HepG2 (cell line): Measurements from ENCODE around the gene ABHD6. TPM values are rescaled to one million over a fixed set of nuclear protein-coding genes. Genes with fewer than 3 reads are reported as not detected.

ENCODE experiments used
- E2F2 ChIP-seq: sonication (generic); formaldehyde crosslinking; IDR thresholded peaks from 2 replicates; pipeline ENCODE4 v1.4.0; 2020; ENCODE audit warnings: missing genetic modification reagents, borderline replicate concordance
- GABPA ChIP-seq, 2 experiments: IDR thresholded peaks; 2 replicates each; pipeline ENCODE4 v1.6.1; 2011 to 2016; ENCODE audit warnings: low read depth in 2 of 2, low read length in 1 of 2, missing biosample characterization in 1 of 2, missing genetic modification characterization in 1 of 2
- HOXA5 ChIP-seq: sonication (generic); formaldehyde crosslinking; IDR thresholded peaks from 2 replicates; pipeline ENCODE4 v1.4.0; 2020; ENCODE audit warnings: missing genetic modification reagents
- KDM3A ChIP-seq: IDR thresholded peaks from 2 replicates; pipeline ENCODE4 v1.6.1; 2018; ENCODE audit warnings: low read depth, missing compliant biosample characterization
- KMT2B ChIP-seq: IDR thresholded peaks from 2 replicates; pipeline ENCODE4 v1.6.1; 2016; ENCODE audit warnings: missing genetic modification reagents, missing compliant biosample characterization
- MIER2 ChIP-seq: IDR thresholded peaks from 2 replicates; pipeline ENCODE4 v1.6.1; 2016; ENCODE audit warnings: missing biosample characterization, missing genetic modification reagents
- POGZ ChIP-seq: sonication (generic); formaldehyde crosslinking; IDR thresholded peaks from 2 replicates; pipeline ENCODE4 v1.4.0; 2020; ENCODE audit warnings: mild to moderate bottlenecking, missing genetic modification reagents
- SRY ChIP-seq: sonication (generic); formaldehyde crosslinking; IDR thresholded peaks from 2 replicates; pipeline ENCODE4 v1.8.0; 2022; ENCODE audit warnings: mild to moderate bottlenecking, missing genetic modification reagents
- STAT6 ChIP-seq: sonication (generic); formaldehyde crosslinking; IDR thresholded peaks from 2 replicates; pipeline ENCODE4 v1.4.0; 2020; ENCODE audit warnings: missing genetic modification reagents, mild to moderate bottlenecking, borderline replicate concordance
- TARDBP ChIP-seq: sonication (generic); formaldehyde crosslinking; IDR thresholded peaks from 2 replicates; pipeline ENCODE4 v1.8.0; 2022; ENCODE audit warnings: mild to moderate bottlenecking, missing genetic modification reagents
- ZBTB10 ChIP-seq: sonication (generic); formaldehyde crosslinking; IDR thresholded peaks from 2 replicates; pipeline ENCODE4 v1.4.0; 2020; ENCODE audit warnings: missing genetic modification reagents, borderline replicate concordance
- ZFP1 ChIP-seq: IDR thresholded peaks from 2 replicates; pipeline ENCODE4 v1.6.1; 2016
- ZNF451 ChIP-seq: sonication (generic); formaldehyde crosslinking; IDR thresholded peaks from 2 replicates; pipeline ENCODE4 v1.5.0; 2020; ENCODE audit warnings: mild to moderate bottlenecking, missing genetic modification reagents
- ZNF552 ChIP-seq: sonication (generic); formaldehyde crosslinking; IDR thresholded peaks from 2 replicates; pipeline ENCODE4 v1.9.0; 2022; ENCODE audit warnings: missing genetic modification reagents, mild to moderate bottlenecking, borderline replicate concordance
- ZNF709 ChIP-seq: sonication (generic); formaldehyde crosslinking; IDR thresholded peaks from 2 replicates; pipeline ENCODE4 v1.5.0; 2020; ENCODE audit warnings: mild to moderate bottlenecking, missing genetic modification reagents
- ZNF740 ChIP-seq: sonication (generic); formaldehyde crosslinking; IDR thresholded peaks from 2 replicates; pipeline ENCODE4 v1.4.0; 2020; ENCODE audit warnings: missing genetic modification reagents
- ZNF761 ChIP-seq: sonication (generic); formaldehyde crosslinking; conservative IDR thresholded peaks from 2 replicates; pipeline ENCODE4 v1.4.0; 2020; ENCODE audit warnings: mild to moderate bottlenecking, missing genetic modification reagents
- ZNF776 ChIP-seq: sonication (generic); formaldehyde crosslinking; IDR thresholded peaks from 2 replicates; pipeline ENCODE4 v1.4.0; 2020; ENCODE audit warnings: mild to moderate bottlenecking, missing genetic modification reagents
- ZSCAN20 ChIP-seq: sonication (generic); formaldehyde crosslinking; IDR thresholded peaks from 2 replicates; pipeline ENCODE4 v1.4.0; 2020; ENCODE audit warnings: missing genetic modification reagents, mild to moderate bottlenecking, borderline replicate concordance
- polyA plus RNA-seq, 8 experiments: library from polyadenylated mRNA; depleted of rRNA in 3 of 8; stranded (reverse) in 7 of 8; unstranded in 1 of 8; fragments of >200 nt; fragmentation: Illumina TruSeq in 4 of 8; extraction: Trizol in 4 of 8; gene quantifications; 2 replicates each; pipeline versions ENCODE4 v1.2.1 to v1.2.3, GENCODE V29; 2011 to 2016; ENCODE audit warnings: low read depth in 4 of 8, missing spikeins in 1 of 8, mixed read lengths in 1 of 8; ENCODE audit not compliant: insufficient read depth in 1 of 8
- total RNA-seq, 5 experiments: library from RNA; depleted of rRNA; stranded (reverse); fragments of >200 nt; fragmentation: Illumina TruSeq; extraction: Trizol; gene quantifications; 2 replicates each; pipeline ENCODE4 v1.2.3, GENCODE V29; 2016; ENCODE audit warnings: low read depth in 1 of 5

The ABHD6 gene
- total and polyA plus RNA-seq, 2 of the 13 experiments (the other 11 are each of a cell fraction or from before 2014, with no cell fraction given) = 9.0 to 17.2 TPM

- no peak for TF ChIP-seq HOXA5
- 0 out of 2 replicates have a peak, but pooled peaks have one; percentile 45 for TF ChIP-seq TARDBP
- TF ChIP-seq ZNF709 (CRISPR knock-in tag) = no peak
- TF ChIP-seq POGZ (CRISPR knock-in tag) = no peak
- no peak for TF ChIP-seq ZNF740
- TF ChIP-seq ZNF776 (CRISPR knock-in tag) = no peak
- TF ChIP-seq KMT2B (CRISPR knock-in tag) = peak; percentile 47; the same call in 1 of the 2 replicates
- no peak for TF ChIP-seq ZNF451 (CRISPR knock-in tag)
- no peak for TF ChIP-seq ZNF761 (CRISPR knock-in tag)
- TF ChIP-seq ZNF552 (CRISPR knock-in tag) = no peak
- no peak for TF ChIP-seq STAT6 (CRISPR knock-in tag)
- TF ChIP-seq SRY = no peak
- no peak for TF ChIP-seq GABPA (IDR thresholded peaks at IDR 0.05; ENCODE audit: low read depth, low read length)
- TF ChIP-seq GABPA (CRISPR knock-in tag; IDR thresholded peaks at IDR 0.05; ENCODE audit: low read depth) = no peak
- no peak for TF ChIP-seq E2F2 (CRISPR knock-in tag)
- TF ChIP-seq ZFP1 (CRISPR knock-in tag) = no peak
- TF ChIP-seq ZSCAN20 (CRISPR knock-in tag) = no peak
- TF ChIP-seq MIER2 (CRISPR knock-in tag) = 0 out of 2 replicates have a peak, but pooled peaks have one; percentile 21
- TF ChIP-seq KDM3A = no peak
- no peak for TF ChIP-seq ZBTB10 (CRISPR knock-in tag)
- TF ChIP-seq, all 625 proteins: peak for 68
Measured at GRCh38 chr3:58249358-58250092, 11.9 kb downstream of the ABHD6 start (continued).
